ENCODE data around the gene MACO1.

The MACO1 gene

GRCh38 chr1:25527946-25528595, 97.4 kb downstream of the MACO1 start:
- DNase-seq (ENCODE audit: low spot score): no peak
- in situ Hi-C loops (cut with MboI; ENCODE audit: low pct_unique_long_range_greater_than_20kb, low sequenced_read_pairs, unreplicated experiment): no loop called here
- TF ChIP-seq, protein P1, sequence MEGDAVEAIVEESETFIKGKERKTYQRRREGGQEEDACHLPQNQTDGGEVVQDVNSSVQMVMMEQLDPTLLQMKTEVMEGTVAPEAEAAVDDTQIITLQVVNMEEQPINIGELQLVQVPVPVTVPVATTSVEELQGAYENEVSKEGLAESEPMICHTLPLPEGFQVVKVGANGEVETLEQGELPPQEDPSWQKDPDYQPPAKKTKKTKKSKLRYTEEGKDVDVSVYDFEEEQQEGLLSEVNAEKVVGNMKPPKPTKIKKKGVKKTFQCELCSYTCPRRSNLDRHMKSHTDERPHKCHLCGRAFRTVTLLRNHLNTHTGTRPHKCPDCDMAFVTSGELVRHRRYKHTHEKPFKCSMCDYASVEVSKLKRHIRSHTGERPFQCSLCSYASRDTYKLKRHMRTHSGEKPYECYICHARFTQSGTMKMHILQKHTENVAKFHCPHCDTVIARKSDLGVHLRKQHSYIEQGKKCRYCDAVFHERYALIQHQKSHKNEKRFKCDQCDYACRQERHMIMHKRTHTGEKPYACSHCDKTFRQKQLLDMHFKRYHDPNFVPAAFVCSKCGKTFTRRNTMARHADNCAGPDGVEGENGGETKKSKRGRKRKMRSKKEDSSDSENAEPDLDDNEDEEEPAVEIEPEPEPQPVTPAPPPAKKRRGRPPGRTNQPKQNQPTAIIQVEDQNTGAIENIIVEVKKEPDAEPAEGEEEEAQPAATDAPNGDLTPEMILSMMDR (IDR thresholded peaks at IDR 0.05; ENCODE audit: extremely low read depth, insufficient read depth, missing control alignments): no peak

DNA sequence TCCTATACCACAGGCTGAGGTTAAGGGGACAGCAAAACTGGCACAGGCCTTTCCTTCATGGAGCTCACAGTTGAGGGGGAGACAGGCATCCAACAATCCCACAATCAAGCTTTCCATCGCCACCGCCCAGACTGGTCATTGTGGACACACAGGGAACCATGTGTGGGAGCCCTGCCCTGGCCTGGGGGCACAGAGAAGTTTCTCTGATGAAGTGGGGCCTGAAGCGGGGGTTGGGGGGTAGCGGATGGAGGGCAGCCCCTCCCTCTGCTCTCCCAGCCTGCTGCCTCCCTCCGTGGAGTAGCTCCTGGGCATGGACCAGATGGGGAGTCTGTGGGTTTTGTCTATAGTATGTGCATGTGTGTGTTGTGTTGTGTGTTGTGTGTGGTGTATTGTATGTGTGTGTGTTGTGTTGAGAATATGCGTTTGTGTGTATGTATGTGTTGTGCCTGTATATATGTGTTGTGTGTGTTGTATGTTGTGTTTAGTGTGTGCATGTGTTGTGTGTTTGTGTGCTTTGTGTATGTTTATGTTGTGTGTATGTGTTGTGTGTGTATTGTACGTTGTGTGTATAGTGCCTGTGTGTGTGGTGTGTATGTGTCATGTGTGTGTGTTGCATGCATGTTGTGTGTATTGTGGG, 98.3 kb downstream of the MACO1 start:
- TF ChIP-seq, protein P1 (IDR thresholded peaks at IDR 0.05; ENCODE audit: extremely low read depth, insufficient read depth, missing control alignments): no peak
- DNase-seq (ENCODE audit: low spot score): no peak
- in situ Hi-C loops (cut with MboI; ENCODE audit: low pct_unique_long_range_greater_than_20kb, low sequenced_read_pairs, unreplicated experiment): no loop called here

- DNase-seq (ENCODE audit: low spot score): no peak
- TF ChIP-seq, protein P1 (IDR thresholded peaks at IDR 0.05; ENCODE audit: extremely low read depth, insufficient read depth, missing control alignments): no peak
- in situ Hi-C loops (cut with MboI; ENCODE audit: low pct_unique_long_range_greater_than_20kb, low sequenced_read_pairs, unreplicated experiment): no loop called here
Measured at GRCh38 chr1:25529518-25530185, 99.0 kb downstream of the MACO1 start.

- in situ Hi-C loops (cut with MboI; ENCODE audit: low pct_unique_long_range_greater_than_20kb, low sequenced_read_pairs, unreplicated experiment): no loop called here
- DNase-seq (ENCODE audit: low spot score): no peak
- TF ChIP-seq, protein P1 (IDR thresholded peaks at IDR 0.05; ENCODE audit: extremely low read depth, insufficient read depth, missing control alignments): no peak
Measured at GRCh38 chr1:25530186-25531081, 99.7 kb downstream of the MACO1 start.

DNA sequence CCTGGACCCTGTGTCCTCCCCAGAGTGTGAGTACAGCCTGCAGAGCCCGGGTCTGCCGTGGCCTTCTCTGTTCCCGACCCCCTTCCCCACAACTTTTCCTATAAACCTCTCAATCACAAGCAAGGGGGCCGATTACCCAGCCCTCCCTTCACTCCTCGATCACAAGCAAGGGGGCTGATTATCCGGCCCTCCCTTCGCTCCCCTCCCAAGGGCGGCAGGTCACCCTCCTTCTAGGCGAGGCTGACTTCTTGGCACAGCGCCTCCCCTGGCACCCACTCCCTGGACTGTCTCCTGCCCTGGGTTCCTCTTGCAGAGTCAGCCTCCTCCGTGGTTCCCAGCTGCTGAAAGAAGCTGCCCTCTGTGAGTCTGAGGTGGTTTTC, 100.4 kb downstream of the MACO1 start:
- in situ Hi-C loops (cut with MboI; ENCODE audit: low pct_unique_long_range_greater_than_20kb, low sequenced_read_pairs, unreplicated experiment): no loop called here
- TF ChIP-seq, protein P1 (IDR thresholded peaks at IDR 0.05; ENCODE audit: extremely low read depth, insufficient read depth, missing control alignments): no peak
- no peak for DNase-seq (ENCODE audit: low spot score)

DNA sequence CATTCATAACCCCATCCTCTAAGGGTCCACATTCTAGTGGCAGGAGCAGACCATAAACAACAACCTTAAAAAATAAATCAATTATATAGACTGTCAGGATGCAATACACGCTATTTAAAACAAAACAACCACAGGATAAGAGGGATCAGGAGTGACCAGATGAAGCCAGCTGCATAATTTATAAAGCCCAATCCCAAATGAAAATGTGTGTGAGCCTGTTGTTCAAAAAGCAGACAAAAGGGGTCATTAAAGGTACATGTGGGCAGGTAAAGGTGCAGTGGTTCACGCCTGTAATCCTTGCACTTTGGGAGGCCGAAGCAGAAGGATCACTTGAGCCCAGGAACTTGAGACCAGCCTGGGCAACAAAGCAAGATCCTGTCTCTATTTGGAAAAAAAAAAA, 102.3 kb downstream of the MACO1 start:
- DNase-seq (ENCODE audit: low spot score): no peak
- in situ Hi-C loops (cut with MboI; ENCODE audit: low pct_unique_long_range_greater_than_20kb, low sequenced_read_pairs, unreplicated experiment): no loop called here
- TF ChIP-seq, protein P1 (IDR thresholded peaks at IDR 0.05; ENCODE audit: extremely low read depth, insufficient read depth, missing control alignments): peak; percentile 20

Measured in GM13977 (cell line).